Left colon (tissue), 2 donors: ENCODE data around the gene IDUA. TPM values are rescaled to one million over a fixed set of nuclear protein-coding genes. Genes with fewer than 3 reads are reported as not detected.

Source experiments
- ATAC-seq: fragments of 200-7000 bp; cut with Tn5 transposase; one replicate; pipeline ENCODE4 v1.9.1; 2020; ENCODE audit warnings: mild to moderate bottlenecking, moderate library complexity
- DNase-seq, 2 donors: peaks; one replicate each; pipeline ENCODE4 v3.0.0-alpha.2; 2020
- intact Hi-C, 2 donors: fragments of 100-400 bp; cut with DNase I in 1 of 2; cut with micrococcal nuclease in 1 of 2; formaldehyde crosslinking; loops; one replicate each; pipeline versions ENCODE4 v1.11.2 to v1.14.0; 2022; cut with DNase I, micrococcal nuclease
- total RNA-seq, 2 donors: library from RNA; stranded (reverse); fragmentation: NEBNext Ultra II Directional; extraction: Animal tissue kit (Norgen Biotek cat#: 25700); gene quantifications; one replicate each; pipeline ENCODE4 v1.2.1, GENCODE V29; 2021
- donor health status: DM: no; HTN: no; CAD: no.
- donor health status: DM: yes; HTN: yes; CAD: no.

IDUA gene
- total RNA-seq, 2 donors from 2014 or later = 28.7 to 40.9 TPM

DNA sequence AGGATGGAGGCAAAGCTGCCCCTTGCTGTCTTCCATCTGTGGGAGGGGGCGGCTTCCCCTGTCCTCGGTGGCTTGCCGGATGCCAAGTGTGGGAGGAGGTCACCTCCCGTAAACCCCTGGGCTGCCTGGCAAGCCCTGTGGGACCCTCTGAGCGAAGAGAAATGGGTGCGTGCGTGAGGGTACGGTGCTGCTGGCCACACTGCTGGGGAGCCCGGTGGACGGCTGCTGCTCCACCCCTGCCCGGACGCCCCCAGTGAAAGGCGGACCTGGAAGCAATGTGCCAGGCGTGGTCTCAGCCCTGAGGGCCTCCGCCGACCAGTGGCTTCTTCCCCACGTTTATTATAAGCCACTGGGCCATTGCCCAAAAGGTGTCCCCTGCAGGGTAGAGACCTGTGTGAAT, 4.6 kb upstream of the IDUA start:
- no peak for DNase-seq
- intact Hi-C loops = no loop called here
- ATAC-seq = no peak

GRCh38 chr4:982814-983213, 4.0 kb upstream of the IDUA start:
- ATAC-seq = no peak
- DNase-seq = no peak
- intact Hi-C loops = no loop called here

- ATAC-seq = no peak
- DNase-seq = no peak
Observed at GRCh38 chr4:984336-985054, 2.3 kb upstream of the IDUA start.

DNA sequence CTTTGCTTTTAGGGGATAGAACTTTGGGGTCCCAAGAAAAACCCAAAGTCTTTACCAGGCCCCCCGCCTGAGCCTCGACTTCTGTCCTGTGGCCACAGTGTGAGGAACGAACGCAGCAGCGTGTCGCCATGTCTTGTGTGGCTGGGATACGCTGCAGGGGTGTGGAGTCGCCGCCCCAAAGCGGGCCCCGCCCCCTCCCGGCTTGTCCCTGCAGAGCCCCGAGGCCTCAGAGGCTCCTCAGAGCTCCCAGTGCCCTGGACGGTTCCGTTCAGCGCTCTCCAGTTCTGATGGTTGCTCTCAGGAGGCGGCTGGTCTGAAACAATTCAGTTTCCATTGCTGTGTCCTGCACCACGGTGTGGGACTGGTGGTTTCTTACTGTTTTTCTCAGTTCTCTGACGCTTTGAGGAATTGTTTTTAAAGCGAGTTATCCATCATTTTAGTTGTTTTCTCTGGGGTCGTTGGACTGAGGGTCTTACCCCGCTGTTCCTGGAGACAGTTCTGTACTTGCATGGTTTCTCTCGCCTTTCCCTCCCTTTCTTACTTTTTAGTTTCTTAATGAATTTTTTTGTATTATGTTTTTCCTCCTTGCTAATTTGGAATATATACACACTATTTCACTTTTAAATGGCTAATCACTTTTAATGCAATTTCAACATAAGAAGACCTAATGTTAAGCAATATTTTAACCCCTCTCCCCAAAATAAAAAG, 1.6 kb upstream of the IDUA start:
- intact Hi-C loops = no loop called here
- DNase-seq (peak; percentile 83 to 90), ATAC-seq (peak; percentile 80)

More at GRCh38 chr4:984336-985054, 2.3 kb upstream of the IDUA start:
- intact Hi-C loops = no loop called here

- intact Hi-C loops = no loop called here
Observed at GRCh38 chr4:986428-986878, 391 bp upstream of the IDUA start.

GRCh38 chr4:987624-988513, 1.0 kb downstream of the IDUA start:
- ATAC-seq = no peak
- intact Hi-C loops = no loop called here
- DNase-seq = peak in 1 of 2 donors; percentile 27

More at GRCh38 chr4:986428-986878, 391 bp upstream of the IDUA start:
- DNase-seq (no peak), ATAC-seq (peak; percentile 23)

DNA sequence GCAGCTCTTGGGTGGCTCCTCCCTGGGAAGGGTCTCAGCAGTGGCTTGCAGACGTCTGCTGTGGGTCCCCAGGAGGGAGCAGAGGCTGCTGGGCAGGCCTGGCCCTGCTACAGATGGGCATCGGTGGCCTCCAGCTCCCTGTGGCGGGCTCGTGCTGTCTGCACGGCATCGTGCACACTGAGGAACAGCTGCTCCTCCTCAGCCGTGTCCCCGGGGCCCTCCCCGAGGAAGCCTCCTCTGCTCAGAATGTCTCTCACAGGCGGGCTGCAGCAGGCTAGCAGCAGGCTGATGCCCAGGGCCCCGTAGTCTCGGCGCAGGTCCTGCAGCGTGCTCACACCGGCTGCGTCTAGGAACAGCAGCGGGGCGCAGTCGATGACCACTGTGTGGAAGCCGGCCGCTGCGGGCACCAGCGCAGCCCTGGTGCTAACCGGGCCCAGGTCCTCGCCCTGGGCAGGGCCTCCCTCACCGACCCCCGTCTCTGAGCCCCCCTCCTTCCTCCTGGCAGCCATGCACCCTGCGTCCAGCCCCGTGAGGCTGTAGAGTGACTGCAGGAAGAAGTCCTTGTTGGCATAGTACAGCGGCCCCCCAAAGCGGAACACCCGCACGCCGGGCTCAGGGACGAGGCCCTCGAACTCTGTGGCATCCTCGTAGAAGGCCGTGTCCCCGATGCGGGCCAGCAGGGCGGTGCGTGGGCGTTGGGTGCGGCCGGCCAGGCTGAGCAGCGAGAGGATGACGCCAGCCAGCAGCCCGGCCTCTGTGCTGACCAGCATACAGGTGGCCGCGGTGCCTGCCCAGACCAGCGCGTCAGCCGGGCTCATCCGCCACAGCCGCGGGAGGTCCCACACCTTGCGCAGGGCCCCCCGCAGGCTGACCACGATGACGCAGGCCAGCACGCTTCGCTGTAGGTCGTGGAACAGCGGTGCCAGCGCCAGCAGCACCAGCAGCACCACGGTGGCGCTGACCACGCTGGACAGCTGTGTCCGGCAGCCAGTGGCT, 2.2 kb downstream of the IDUA start:
- intact Hi-C loops = no loop called here
- DNase-seq = no peak

DNA sequence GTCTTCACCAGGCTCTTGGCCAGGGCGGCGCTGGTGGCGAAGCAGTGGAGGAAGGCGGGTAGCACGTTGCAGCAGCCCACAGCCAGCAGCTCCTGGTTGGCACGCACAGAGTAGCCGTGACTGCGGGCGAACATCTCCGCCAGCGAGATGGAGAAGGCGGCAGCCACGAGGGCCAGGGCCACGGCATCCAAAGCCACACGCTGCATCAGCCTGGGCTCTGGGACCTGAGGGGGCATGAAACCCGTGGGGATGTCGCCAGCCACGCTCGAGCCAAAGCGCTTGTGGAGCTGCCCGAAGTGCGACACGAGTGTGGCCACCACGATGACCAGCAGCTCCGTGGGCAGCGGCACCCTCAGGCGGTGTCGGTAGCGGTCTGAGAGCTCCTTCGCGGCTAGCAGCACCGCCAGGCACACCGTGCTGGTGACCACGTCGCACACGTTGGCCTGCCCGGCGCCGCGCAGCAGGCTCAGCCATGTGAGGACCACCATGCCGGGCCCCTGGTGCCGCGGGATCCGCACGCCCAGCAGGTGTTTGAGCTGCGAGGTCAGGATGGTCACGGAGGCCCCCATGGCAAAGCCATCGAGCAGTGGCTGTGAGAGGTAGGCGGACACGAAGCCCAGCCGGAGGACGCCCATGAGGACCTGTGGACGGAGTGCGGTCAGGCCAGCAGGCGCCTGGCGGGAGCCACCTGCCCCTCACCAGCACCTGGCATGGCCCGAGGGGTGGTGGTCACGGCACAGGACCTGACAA, 3.1 kb downstream of the IDUA start:
- DNase-seq (no peak), ATAC-seq (no peak)
- intact Hi-C loops = no loop called here

More for the DNA sequence above, 2.2 kb downstream of the IDUA start:
- ATAC-seq = no peak

DNA sequence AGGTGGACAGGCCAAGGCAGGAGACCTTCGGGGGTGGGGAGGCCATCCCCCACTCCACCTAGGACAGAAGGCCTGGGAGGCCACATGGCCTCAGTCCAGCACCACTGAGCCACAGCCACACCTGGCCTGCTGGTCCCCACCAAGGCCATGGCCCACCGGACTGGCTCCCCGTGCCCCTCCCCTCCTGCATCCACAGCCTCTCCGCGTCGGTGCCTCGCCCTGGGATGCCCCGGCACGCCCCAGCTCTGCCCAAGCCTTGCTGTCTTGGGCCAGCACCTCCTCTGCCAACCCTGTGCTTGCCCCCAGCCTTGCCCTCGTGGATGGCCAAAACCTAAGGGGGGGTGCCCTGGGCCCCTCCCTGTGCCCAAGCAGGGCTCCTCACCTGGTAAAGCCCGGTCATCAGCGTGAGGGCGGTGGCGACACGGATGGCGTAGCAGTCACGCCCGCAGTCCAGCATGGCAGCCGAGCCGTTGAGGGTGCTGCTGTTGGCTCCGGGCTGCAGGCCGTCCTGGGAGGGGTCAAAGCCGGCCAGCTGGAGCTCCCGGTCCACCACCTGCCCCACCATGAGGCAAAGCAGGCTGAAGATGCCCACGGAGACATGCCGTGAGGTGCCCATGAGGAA, 4.0 kb downstream of the IDUA start:
- intact Hi-C loops = no loop called here
- no peak for DNase-seq
- ATAC-seq = no peak

DNA sequence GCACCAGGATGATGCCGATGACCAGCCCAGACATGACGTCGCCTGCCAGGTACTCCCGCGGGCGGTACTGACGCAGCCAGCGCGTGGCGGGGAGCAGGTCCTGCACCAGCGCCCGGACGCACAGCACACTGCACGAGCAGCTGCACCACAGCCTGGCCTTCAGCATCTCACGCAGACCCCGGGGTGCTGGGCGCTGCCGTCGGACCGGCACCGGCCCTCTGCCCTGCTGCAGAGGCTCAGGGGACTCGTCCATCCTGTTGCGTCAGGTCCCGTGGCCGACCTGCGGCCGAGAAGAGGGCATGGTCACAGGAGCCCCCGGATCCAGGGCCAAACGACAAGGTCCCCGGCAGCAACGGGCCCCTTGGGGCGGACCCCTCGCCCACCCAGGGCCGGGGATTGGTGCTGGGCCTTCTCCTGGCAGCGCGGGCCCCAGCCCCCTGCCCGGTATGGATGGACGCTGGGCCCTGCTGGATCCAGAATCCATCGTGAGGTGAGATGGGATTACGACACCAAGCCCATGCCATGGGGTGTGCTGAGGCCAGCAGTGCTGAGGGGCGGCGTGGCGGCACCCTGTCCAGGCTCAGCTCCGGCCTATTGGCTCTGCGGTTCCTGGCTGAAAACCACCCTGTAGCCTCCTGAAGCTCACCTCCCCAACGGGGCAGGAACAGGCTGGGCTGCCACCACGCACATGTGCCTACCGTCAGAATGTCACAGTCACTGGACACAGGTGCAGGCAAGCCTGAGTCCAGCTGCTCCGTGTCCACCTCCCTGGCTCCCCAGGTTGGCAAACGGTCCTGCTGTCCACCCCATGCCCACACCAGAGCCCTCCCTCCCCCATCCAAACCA, 4.8 kb downstream of the IDUA start:
- no peak for DNase-seq
- ATAC-seq = no peak
- intact Hi-C loops = no loop called here

- ATAC-seq (peak; percentile 82), DNase-seq (peak; percentile 84 to 92)
- intact Hi-C loops = no loop called here
Observed at GRCh38 chr4:992297-993110, 5.7 kb downstream of the IDUA start.

DNA sequence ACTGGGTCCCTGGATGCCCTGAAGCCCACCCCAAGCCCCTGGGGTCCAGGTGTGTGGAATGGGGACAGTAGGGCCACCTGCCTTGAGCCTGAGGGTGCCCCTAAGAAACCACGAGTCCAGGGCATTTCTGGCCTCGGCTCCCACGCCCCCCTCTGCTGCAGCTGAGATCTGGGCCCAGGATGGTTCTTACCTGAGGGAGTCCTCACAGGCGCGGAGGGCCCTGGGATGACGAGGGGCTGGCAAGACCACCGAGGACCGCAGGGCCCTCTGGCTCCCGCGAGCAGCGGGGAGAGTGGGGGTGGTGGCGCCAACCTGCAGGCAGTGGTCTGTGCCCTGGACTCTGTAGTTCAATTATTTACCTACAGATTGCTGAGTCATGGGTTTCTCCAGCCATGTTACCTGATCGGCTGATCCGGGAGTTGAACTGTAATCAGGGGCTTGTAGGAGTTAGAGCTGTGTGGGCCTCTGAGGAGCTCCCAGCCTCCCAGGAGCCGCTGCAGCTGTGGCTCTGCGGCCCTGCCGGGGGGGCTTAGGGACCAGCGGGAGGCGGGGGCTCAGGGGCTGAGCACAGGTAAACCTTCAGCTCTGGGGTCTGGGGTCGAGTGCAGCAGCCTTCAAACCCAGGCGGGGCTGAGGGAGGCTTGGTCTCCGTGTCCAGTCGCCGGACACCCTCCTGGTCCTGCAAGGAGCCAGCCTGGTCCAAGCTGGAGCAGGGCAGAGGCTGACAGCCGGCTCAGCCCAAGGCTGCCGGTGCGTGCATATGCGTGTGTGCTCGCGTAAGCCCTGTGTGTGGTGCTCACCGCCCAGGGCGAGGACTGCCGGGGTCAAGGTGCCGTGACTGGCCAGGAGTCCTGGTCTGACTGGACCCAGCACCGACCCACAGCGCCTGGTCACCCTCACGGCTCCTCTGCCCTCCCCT, 6.5 kb downstream of the IDUA start, which contains the start of gene SLC26A1:
SLC26A1 (minus strand) TSS at position 294 of the 919 bp plus-strand sequence. CDS start 1,701 bp downstream, outside the sequence.
- intact Hi-C loops = no loop called here
- DNase-seq = peak in 1 of 2 donors; percentile 62
- ATAC-seq = peak; percentile 68

DNA sequence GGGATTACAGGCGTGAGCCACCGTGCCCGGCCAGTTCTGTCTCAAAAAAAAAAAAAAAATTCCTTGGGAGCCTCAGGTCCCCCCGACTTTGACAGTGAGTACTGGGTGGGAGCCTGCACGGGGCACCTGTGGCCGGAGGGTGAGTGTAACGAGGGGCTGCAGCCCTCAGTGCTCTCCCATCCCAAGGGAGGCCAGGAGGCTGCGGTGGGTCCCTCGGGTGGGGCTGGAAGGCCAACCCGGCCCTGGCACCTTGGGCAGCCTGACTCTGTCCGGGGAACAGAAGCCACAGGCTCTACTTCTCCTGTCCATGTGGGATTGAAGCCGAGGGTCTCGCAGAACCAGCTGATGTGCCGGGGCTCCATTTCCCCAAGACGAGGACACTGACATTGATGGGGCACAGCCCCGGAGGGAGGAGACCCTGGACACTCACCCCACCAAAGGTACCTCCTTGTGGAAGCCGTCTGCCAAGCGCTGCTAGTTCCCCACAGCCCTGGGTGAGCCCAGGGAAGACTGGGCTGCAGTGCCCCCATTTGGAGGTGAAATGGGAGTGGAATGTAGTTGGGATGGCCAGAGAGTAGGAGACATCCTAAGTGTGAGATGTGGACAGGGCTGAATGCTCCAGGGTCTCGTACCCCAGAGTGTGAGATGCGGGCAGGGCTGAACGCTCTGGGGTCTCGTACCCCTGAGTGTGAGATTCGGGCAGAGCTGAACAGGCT, 8.6 kb downstream of the IDUA start:
- ATAC-seq (no peak), DNase-seq (no peak)
- intact Hi-C loops = no loop called here
